NT2/D1 (cell line): ENCODE data around the gene SCUBE2.

ENCODE experiments used
- SUZ12 ChIP-seq: IDR thresholded peaks from 2 replicates; pipeline ENCODE4 v1.6.1; 2011; ENCODE audit not compliant: insufficient read length, insufficient read depth; ENCODE audit errors: extremely low read depth
- YY1 ChIP-seq: IDR thresholded peaks from 2 replicates; pipeline ENCODE4 v1.6.1; 2011; ENCODE audit not compliant: insufficient read length, insufficient read depth
- ZNF274 ChIP-seq: IDR thresholded peaks from 2 replicates; pipeline ENCODE4 v1.6.1; 2011; ENCODE audit warnings: mild to moderate bottlenecking, low read depth, low read length

DNA sequence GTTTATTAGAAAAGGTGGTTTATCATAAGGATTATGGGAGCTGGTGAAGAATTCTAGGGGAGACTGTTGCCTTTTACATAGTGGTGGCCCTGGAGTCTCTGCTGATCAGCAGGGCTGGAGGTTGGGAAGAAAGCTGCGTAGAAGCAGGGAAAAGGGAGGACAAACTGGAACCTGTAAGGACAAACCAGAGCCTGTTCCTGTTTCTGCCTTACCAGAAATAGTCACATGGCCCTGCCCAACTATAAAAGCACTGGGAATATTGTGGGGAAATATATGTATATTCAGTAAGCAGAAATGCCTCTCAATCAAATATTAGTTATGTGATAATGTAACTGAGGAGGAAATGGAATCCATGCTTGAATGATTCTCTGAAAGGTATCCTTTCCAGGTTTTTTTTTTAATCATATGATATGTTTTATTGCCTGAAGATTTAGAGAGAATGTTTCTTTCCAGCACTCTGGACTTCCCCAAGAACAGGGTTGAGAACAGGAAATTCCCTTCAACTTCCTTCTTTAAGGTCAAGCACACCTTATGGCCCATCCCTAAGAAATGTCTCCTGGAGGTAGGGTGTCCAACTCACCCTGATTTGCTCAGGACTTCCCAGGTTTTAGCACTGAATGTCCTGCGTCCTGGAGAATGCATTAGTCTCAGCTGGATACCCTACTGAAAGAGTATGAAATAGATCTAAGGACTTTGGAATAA, 33.9 kb upstream of the SCUBE2 start:
- TF ChIP-seq SUZ12 (no peak), YY1 (no peak), ZNF274 (no peak)
